Sigmoid colon (tissue), 7 donors: Measurements from ENCODE around the gene AMHR2. TPM values are rescaled to one million over a fixed set of nuclear protein-coding genes. Genes with fewer than 3 reads are reported as not detected.

Experiments used
- DNase-seq: peaks from one replicate; pipeline ENCODE4 v3.0.0-alpha.2; 2019
- H3K27ac ChIP-seq, 4 donors: fragments of 200-600 bp; sonication (generic); one replicate each; pipeline ENCODE4 v1.5.1; 2016 to 2019; ENCODE audit warnings: mild to moderate bottlenecking in 1 of 4
- H3K27me3 ChIP-seq, 3 donors: fragments of 200-600 bp; sonication (generic); one replicate each; pipeline ENCODE4 v1.5.1; 2019; ENCODE audit warnings: mild to moderate bottlenecking in 1 of 3
- H3K36me3 ChIP-seq, 4 donors: fragments of 200-600 bp; sonication (generic); one replicate each; pipeline ENCODE4 v1.5.1; 2016 to 2019
- H3K4me1 ChIP-seq, 4 donors: fragments of 200-600 bp; sonication (generic); one replicate each; pipeline ENCODE4 v1.5.1; 2017 to 2019
- H3K4me3 ChIP-seq, 4 donors: fragments of 200-600 bp; sonication (generic); one replicate each; pipeline ENCODE4 v1.5.1; 2017 to 2019; ENCODE audit warnings: mild to moderate bottlenecking in 2 of 4, moderate library complexity in 1 of 4
- H3K9me3 ChIP-seq, 4 donors: fragments of 200-600 bp in 3 of 4; sonication (generic) in 3 of 4; one replicate each; pipeline versions ENCODE4 v1.5.1 to v1.6.1; 2013 to 2019
- EP300 ChIP-seq, 4 donors: sonication (generic); formaldehyde crosslinking; IDR thresholded peaks; one replicate each; pipeline ENCODE4 v1.6.1; 2017; ENCODE audit warnings: antibody characterized with exemption in 4 of 4
- POLR2A ChIP-seq, 2 donors: fragments of 450-650 bp; IDR thresholded peaks; one replicate each; pipeline ENCODE4 v1.6.1; 2016; ENCODE audit warnings: antibody characterized with exemption in 2 of 2, mild to moderate bottlenecking in 2 of 2, moderate library complexity in 2 of 2
- POLR2AphosphoS5 ChIP-seq, 4 donors: sonication (generic); formaldehyde crosslinking; IDR thresholded peaks; one replicate each; pipeline ENCODE4 v1.6.1; 2017; ENCODE audit warnings: antibody characterized with exemption in 4 of 4
- WGBS, 2 donors: extraction: QIAGEN DNeasy Blood & Tissue Kit; methylation state at CpG; one replicate each; pipeline ENCODE4 v1.1.7; 2013; 5-methylcytosine and 5-hydroxymethylcytosine counted together
- intact Hi-C: fragments of 100-400 bp; cut with DNase I; formaldehyde crosslinking; loops from one replicate; pipeline ENCODE4 v1.15.1; 2023
- polyA plus RNA-seq, 3 donors: library from polyadenylated mRNA; stranded (reverse); fragments of 200-250 nt; gene quantifications; one replicate each; pipeline ENCODE4 v1.2.3, GENCODE V29; 2013
- total RNA-seq, 4 donors: library from RNA; depleted of rRNA; stranded (reverse); fragments of >200 nt; gene quantifications; one replicate each; pipeline ENCODE4 v1.1.0, GENCODE V29; 2016
- TF ChIP-seq, protein P1 (sequence below), 4 experiments: fragments of 450-650 bp in 3 of 4; fragments of 200-600 bp in 1 of 4; IDR thresholded peaks; one replicate each; pipeline ENCODE4 v1.5.1; 2016 to 2019; ENCODE audit warnings: antibody characterized with exemption in 4 of 4, mild to moderate bottlenecking in 3 of 4, moderate library complexity in 2 of 4
- donor health status: healthy with polysubstance abuse.
- donor health status: Bipolar disorder and iron deficiency.
- donor health status: healthy.

AMHR2 gene
- total and polyA plus RNA-seq, 7 donors = 0.60 TPM; not detected in 6

DNA sequence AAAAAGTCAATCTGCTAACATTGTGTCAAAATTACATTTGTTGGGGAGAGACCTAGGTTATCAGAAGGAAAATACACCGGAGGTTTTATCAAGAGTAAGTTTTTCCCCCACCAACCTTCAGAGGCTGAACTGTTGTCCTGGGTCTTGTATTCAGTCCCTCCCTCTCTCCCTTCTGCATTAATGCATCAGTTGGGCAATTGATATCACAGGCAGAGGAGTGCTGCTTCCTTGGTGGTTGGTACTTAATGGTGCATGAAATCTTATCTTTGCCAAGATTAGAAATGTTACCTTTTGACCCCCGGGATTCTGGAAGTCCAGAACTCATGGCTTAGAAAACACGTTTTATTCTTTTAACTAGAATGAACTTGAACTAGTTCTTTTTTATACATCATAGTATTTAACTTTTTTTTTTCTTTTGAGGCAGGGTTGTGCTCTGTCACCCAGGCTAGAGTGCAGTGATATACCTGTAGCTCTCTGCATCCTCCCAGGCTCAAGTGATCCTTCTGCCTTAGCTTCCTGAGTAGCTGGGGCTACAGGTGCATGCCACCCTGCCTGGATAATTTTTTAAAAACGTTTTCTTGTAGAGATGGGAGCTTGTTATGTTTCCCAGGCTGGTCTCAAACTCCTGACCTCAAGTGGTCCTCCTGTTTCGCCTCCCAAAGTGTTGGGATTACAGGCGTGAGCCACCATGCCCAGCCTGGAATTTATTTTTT is 33.2 kb downstream of the AMHR2 start:
- Histone ChIP-seq H3K4me1 (peaks cover 0 to 29% (median 25%) of the 10 kb centered on the region in 4 donors), H3K27ac (no peak overlapping the region), H3K36me3 (peaks cover 61 to 78% (median 73%) of the 10 kb centered on the region in 4 donors), H3K9me3 (no peaks in the 10 kb centered on the region), H3K27me3 (no peaks in the 10 kb centered on the region), H3K4me3 (no peak overlapping the region)
- 72 to 83% methylated on average over 6 of the region's 6 CpGs for WGBS, 2 donors
- TF ChIP-seq, protein P1, sequence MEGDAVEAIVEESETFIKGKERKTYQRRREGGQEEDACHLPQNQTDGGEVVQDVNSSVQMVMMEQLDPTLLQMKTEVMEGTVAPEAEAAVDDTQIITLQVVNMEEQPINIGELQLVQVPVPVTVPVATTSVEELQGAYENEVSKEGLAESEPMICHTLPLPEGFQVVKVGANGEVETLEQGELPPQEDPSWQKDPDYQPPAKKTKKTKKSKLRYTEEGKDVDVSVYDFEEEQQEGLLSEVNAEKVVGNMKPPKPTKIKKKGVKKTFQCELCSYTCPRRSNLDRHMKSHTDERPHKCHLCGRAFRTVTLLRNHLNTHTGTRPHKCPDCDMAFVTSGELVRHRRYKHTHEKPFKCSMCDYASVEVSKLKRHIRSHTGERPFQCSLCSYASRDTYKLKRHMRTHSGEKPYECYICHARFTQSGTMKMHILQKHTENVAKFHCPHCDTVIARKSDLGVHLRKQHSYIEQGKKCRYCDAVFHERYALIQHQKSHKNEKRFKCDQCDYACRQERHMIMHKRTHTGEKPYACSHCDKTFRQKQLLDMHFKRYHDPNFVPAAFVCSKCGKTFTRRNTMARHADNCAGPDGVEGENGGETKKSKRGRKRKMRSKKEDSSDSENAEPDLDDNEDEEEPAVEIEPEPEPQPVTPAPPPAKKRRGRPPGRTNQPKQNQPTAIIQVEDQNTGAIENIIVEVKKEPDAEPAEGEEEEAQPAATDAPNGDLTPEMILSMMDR (IDR thresholded peaks at IDR 0.05) = no peak
- no peak for TF ChIP-seq EP300 (IDR thresholded peaks at IDR 0.05)
- TF ChIP-seq POLR2AphosphoS5 (IDR thresholded peaks at IDR 0.05) = no peak
- no peak for TF ChIP-seq POLR2A (IDR thresholded peaks at IDR 0.05)
- DNase-seq = no peak
- intact Hi-C loops = no loop called here

DNA sequence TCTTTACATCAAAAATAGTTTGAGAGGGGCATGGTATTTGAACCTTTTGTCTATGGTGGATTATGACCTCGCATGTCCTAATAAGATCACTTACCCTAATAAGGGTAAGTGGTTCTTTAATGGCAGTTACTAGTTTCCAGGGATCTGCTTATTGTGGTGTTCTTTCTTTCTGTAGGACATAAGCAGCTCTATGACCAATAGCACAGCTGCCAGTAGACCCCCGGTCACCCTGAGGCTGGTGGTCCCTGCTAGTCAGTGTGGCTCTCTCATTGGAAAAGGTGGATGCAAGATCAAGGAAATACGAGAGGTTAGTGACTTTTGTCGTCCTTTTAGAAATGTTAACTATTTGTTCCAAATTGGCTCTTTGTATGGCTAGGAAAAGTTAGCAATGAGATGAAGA is 35.4 kb downstream of the AMHR2 start:
- Histone ChIP-seq H3K9me3 (no peaks in the 10 kb centered on the region), H3K4me3 (no peak overlapping the region), H3K4me1 (peaks cover 0 to 16% (median 15%) of the 10 kb centered on the region in 4 donors), H3K27me3 (no peaks in the 10 kb centered on the region), H3K27ac (no peak overlapping the region), H3K36me3 (peaks cover 80 to 100% (median 96%) of the 10 kb centered on the region in 4 donors)
- DNase-seq = no peak
- WGBS, 2 donors = 84 to 87% methylated on average over 4 of the region's 4 CpGs
- intact Hi-C loops = no loop called here
- TF ChIP-seq POLR2AphosphoS5 (IDR thresholded peaks at IDR 0.05) = no peak
- TF ChIP-seq EP300 (IDR thresholded peaks at IDR 0.05) = no peak
- TF ChIP-seq, protein P1 (IDR thresholded peaks at IDR 0.05) = no peak
- no peak for TF ChIP-seq POLR2A (IDR thresholded peaks at IDR 0.05)

DNA sequence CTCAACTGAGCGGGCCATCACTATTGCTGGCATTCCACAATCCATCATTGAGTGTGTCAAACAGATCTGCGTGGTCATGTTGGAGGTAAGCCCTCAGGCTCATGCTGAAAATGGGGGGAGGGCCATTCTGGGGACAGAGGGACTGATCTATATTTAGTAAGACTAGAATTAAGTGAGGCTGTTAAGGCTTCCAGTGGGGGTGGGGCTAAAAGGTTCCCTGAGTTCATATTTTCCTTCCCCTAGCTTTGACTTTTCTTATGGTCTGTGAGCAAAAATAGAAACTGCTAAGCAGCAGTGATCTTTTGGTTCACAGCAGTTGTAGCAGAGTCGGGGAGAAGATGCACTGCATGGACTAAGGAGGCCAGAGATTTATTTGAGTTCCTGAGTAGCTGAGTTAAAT is 37.4 kb downstream of the AMHR2 start:
- Histone ChIP-seq H3K4me1 (peaks cover 0 to 12% (median 10%) of the 10 kb centered on the region in 4 donors), H3K27ac (peak overlapping the region in 1 of 4 donors; percentile 51)

DNA sequence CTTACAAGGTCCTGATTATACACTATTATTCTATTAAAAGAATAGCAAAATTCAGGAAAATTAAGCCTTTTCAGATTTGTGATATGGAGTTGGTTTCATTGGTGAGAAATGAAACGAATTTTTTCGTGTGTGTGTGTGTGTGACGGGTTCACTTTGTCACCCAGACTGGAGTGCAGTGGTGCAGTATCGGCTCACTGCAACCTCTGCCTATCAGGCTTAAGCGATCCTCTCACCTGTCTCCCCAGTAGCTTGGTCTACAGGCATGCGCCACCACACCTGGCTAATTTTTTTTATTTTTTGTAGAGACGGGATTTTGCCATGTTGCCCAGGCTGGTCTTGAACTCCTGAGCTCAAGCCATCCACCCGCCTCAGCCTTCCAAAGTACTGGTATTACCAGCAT is 37.9 kb downstream of the AMHR2 start:
- H3K9me3 ChIP-seq = no peaks in the 10 kb centered on the region
- intact Hi-C loops = no loop called here
- no peaks in the 10 kb centered on the region for H3K27me3 ChIP-seq
- H3K4me3 ChIP-seq = no peak overlapping the region
- peaks cover 86 to 100% (median 100%) of the 10 kb centered on the region in 4 donors for H3K36me3 ChIP-seq
- H3K4me1 ChIP-seq = peaks cover 0 to 15% (median 10%) of the 10 kb centered on the region in 4 donors
- no peak for DNase-seq
- peak overlapping the region in 1 of 4 donors; percentile 51 for H3K27ac ChIP-seq
- TF ChIP-seq POLR2AphosphoS5 (IDR thresholded peaks at IDR 0.05) = no peak
- no peak for TF ChIP-seq EP300 (IDR thresholded peaks at IDR 0.05)
- TF ChIP-seq, protein P1 (IDR thresholded peaks at IDR 0.05) = no peak
- no peak for TF ChIP-seq POLR2A (IDR thresholded peaks at IDR 0.05)
- WGBS, 2 donors = 86 to 92% methylated on average over 8 of the region's 8 CpGs

More for the DNA sequence above, 37.4 kb downstream of the AMHR2 start:
- 90 to 91% methylated on average over 3 of the region's 3 CpGs for WGBS, 2 donors
- Histone ChIP-seq H3K4me3 (no peak overlapping the region), H3K9me3 (no peaks in the 10 kb centered on the region), H3K36me3 (peaks cover 84 to 100% (median 100%) of the 10 kb centered on the region in 4 donors), H3K27me3 (no peaks in the 10 kb centered on the region)
- no peak for DNase-seq
- intact Hi-C loops = no loop called here
- TF ChIP-seq, protein P1 (IDR thresholded peaks at IDR 0.05) = no peak
- no peak for TF ChIP-seq POLR2AphosphoS5 (IDR thresholded peaks at IDR 0.05)
- TF ChIP-seq EP300 (IDR thresholded peaks at IDR 0.05) = no peak
- no peak for TF ChIP-seq POLR2A (IDR thresholded peaks at IDR 0.05)
